Measurements from ENCODE around the gene TLN1.

Gene TLN1

GRCh38 chr9:35732185-35732799, at the start of gene TLN1, which contains the start of gene CREB3:
TSS of gene TLN1 (minus strand) at chr9:35732195. CDS start at chr9:35725694, 6,501 bp downstream.
TSS of gene CREB3 (plus strand) at chr9:35732666. CDS start at chr9:35732773, 107 bp downstream.
- peak; percentile 98 for DNase-seq

GRCh38 chr9:35781066-35781465, 49.1 kb upstream of the TLN1 start:
- no peak for DNase-seq

GRCh38 chr9:35778496-35778895, 46.5 kb upstream of the TLN1 start:
- DNase-seq: no peak

GRCh38 chr9:35776018-35776417, 44.0 kb upstream of the TLN1 start:
- no peak for DNase-seq

- no peak for DNase-seq
Observed at GRCh38 chr9:35774907-35775635, 43.1 kb upstream of the TLN1 start.

- no peak for DNase-seq
Observed at GRCh38 chr9:35771943-35772342, 39.9 kb upstream of the TLN1 start.

GRCh38 chr9:35771534-35771933, 39.5 kb upstream of the TLN1 start:
- peak; percentile 62 for DNase-seq

- no peak for DNase-seq
Observed at GRCh38 chr9:35771075-35771433, 39.1 kb upstream of the TLN1 start.

- no peak for DNase-seq
Observed at GRCh38 chr9:35769763-35770162, 37.8 kb upstream of the TLN1 start.

GRCh38 chr9:35767458-35767857, 35.5 kb upstream of the TLN1 start:
- no peak for DNase-seq

- no peak for DNase-seq
Observed at GRCh38 chr9:35766997-35767396, 35.0 kb upstream of the TLN1 start.

GRCh38 chr9:35763803-35764202, 31.8 kb upstream of the TLN1 start:
- no peak for DNase-seq

- DNase-seq: no peak
Observed at GRCh38 chr9:35763181-35763580, 31.2 kb upstream of the TLN1 start.

- no peak for DNase-seq
Observed at GRCh38 chr9:35760651-35761050, 28.7 kb upstream of the TLN1 start.

- no peak for DNase-seq
Observed at GRCh38 chr9:35759795-35760194, 27.8 kb upstream of the TLN1 start.

- no peak for DNase-seq
Observed at GRCh38 chr9:35758475-35759050, 26.6 kb upstream of the TLN1 start.

GRCh38 chr9:35757892-35758275, 25.9 kb upstream of the TLN1 start:
- DNase-seq: no peak

GRCh38 chr9:35757226-35757891, 25.4 kb upstream of the TLN1 start:
- DNase-seq: peak; percentile 82

GRCh38 chr9:35756275-35757225, 24.6 kb upstream of the TLN1 start:
- peak; percentile 89 for DNase-seq

- DNase-seq: no peak
Observed at GRCh38 chr9:35755071-35755470, 23.1 kb upstream of the TLN1 start.

- DNase-seq: no peak
Observed at GRCh38 chr9:35754264-35754663, 22.3 kb upstream of the TLN1 start, which contains the start of gene MSMP. TSS of gene MSMP (minus strand) at chr9:35754276. CDS start at chr9:35754129, 147 bp downstream.

- no peak for DNase-seq
Observed at GRCh38 chr9:35753466-35753865, 21.5 kb upstream of the TLN1 start.

GRCh38 chr9:35750256-35750531, 18.2 kb upstream of the TLN1 start:
- DNase-seq: no peak

Measured in eye (tissue), 1 donor.